GM19099 (cell line): Measurements from ENCODE around the gene LHFPL4.

Source experiments
- POLR2A ChIP-seq: IDR thresholded peaks from 3 replicates; pipeline ENCODE4 v1.6.1; 2011; ENCODE audit warnings: low read depth; ENCODE audit not compliant: insufficient read length; ENCODE audit errors: extremely low read depth

The LHFPL4 gene

GRCh38 chr3:9550999-9551398 is 2.6 kb downstream of the LHFPL4 start:
- no peak for TF ChIP-seq POLR2A

GRCh38 chr3:9549600-9549999 is 4.0 kb downstream of the LHFPL4 start:
- no peak for TF ChIP-seq POLR2A

- TF ChIP-seq POLR2A = no peak
Observed at GRCh38 chr3:9548991-9549390, 4.6 kb downstream of the LHFPL4 start.

GRCh38 chr3:9542182-9542581 is 11.4 kb downstream of the LHFPL4 start:
- TF ChIP-seq POLR2A = no peak

GRCh38 chr3:9536212-9536611 is 17.4 kb downstream of the LHFPL4 start:
- no peak for TF ChIP-seq POLR2A

GRCh38 chr3:9534429-9534828 is 19.2 kb downstream of the LHFPL4 start:
- no peak for TF ChIP-seq POLR2A

- TF ChIP-seq POLR2A = no peak
Observed at GRCh38 chr3:9525078-9525477, 28.5 kb downstream of the LHFPL4 start.

GRCh38 chr3:9514956-9515355 is 38.7 kb downstream of the LHFPL4 start:
- TF ChIP-seq POLR2A = no peak

- TF ChIP-seq POLR2A = no peak
Observed at GRCh38 chr3:9514306-9514705, 39.3 kb downstream of the LHFPL4 start.

- no peak for TF ChIP-seq POLR2A
Observed at GRCh38 chr3:9512456-9513045, 41.1 kb downstream of the LHFPL4 start.

- TF ChIP-seq POLR2A = no peak
Observed at GRCh38 chr3:9508781-9509180, 44.8 kb downstream of the LHFPL4 start.

GRCh38 chr3:9507586-9508578 is 45.7 kb downstream of the LHFPL4 start:
- no peak for TF ChIP-seq POLR2A

- TF ChIP-seq POLR2A = no peak
Observed at GRCh38 chr3:9503283-9503682, 50.3 kb downstream of the LHFPL4 start.

- no peak for TF ChIP-seq POLR2A
Observed at GRCh38 chr3:9501226-9501625, 52.4 kb downstream of the LHFPL4 start.

- no peak for TF ChIP-seq POLR2A
Observed at GRCh38 chr3:9500108-9501050, 53.2 kb downstream of the LHFPL4 start.
